ENCODE data around the gene HJURP.

The HJURP gene

DNA sequence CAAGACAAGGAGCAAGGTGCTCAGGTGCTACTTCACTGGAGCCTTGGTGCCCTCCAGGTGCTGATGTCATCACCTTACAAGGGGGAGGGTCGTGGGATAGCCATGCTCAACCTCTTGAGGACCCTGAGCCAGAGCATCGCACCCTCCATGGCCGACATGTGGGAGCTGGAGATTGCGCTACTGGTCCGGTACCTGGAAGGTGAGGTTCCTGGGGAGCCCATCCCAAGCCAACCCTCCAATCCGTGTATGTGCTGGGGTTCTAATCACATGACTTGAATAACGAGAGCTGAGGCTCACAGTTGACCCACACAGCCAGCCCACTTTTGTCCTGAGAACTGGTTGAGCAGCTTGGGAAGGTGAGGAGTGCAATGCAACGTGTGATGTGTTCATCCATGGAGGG, 50.3 kb downstream of the HJURP start:
- TF ChIP-seq, protein P1, sequence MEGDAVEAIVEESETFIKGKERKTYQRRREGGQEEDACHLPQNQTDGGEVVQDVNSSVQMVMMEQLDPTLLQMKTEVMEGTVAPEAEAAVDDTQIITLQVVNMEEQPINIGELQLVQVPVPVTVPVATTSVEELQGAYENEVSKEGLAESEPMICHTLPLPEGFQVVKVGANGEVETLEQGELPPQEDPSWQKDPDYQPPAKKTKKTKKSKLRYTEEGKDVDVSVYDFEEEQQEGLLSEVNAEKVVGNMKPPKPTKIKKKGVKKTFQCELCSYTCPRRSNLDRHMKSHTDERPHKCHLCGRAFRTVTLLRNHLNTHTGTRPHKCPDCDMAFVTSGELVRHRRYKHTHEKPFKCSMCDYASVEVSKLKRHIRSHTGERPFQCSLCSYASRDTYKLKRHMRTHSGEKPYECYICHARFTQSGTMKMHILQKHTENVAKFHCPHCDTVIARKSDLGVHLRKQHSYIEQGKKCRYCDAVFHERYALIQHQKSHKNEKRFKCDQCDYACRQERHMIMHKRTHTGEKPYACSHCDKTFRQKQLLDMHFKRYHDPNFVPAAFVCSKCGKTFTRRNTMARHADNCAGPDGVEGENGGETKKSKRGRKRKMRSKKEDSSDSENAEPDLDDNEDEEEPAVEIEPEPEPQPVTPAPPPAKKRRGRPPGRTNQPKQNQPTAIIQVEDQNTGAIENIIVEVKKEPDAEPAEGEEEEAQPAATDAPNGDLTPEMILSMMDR (IDR thresholded peaks at IDR 0.05; ENCODE audit: low read depth, low read length): no peak
- DNase-seq (ENCODE audit: extremely low read depth, low read depth): no peak

DNA sequence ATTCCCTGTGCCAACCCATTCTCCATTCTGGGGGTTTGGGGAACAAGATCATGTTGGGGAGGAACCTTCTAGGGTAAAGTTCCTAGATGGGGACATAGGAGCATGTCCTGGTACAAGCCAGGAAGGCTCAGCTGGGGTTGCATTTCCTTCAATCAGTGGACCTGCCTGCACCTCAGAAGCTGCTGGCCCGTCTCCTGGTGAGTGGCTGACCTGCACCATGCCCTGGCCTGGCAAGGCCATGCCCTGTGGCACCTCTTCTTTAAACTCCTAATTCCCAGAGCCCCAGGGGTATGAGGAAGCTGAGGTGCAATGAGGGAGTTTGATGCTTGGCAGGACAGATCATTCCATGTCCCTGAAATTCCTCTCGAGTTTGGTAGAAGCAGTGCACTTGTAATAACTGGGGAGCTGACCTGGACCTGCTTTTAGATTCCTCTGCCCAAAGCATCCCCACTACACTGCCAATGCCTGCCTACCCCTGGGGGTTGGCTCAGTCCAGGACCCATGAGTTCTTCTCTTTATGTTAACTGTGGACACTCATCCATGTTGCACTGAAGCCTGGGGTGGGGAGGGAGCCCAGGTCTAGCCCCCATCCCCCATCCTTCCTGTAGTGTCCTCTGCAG, 50.9 kb downstream of the HJURP start:
- DNase-seq (ENCODE audit: extremely low read depth, low read depth): no peak
- TF ChIP-seq, protein P1 (IDR thresholded peaks at IDR 0.05; ENCODE audit: low read depth, low read length): no peak

DNA sequence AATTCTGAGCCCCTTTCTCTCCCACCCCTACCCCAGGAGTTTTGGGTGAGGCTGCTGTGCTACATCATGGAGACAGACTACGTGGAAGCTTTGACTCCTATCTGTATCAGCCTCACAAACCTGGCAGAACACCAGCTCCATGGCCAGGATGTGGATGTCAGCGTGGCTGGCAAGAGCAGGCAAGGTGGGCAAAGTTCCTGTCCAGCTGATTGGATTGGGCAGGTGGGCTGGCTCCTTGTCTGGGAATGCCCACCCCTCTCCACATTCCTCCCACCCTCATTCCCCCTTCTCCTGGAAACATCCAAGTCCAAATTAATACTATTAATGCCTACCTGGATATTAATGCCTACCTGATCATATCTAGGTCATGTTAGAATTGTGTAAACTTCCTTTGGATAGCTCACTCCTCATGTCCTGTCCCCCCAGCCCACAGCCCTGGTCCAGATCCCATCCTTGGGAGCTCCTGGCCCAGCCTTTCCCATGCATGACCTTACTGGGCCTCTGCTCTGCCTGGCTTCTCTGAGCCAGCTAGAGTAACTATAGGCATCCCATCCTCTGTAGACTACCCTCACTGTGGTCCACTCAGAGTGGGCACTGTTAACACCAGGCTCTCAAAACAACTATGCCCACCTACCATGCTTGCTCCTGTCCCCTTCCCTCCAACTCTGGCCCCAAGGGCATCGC, 52.1 kb downstream of the HJURP start:
- DNase-seq (ENCODE audit: extremely low read depth, low read depth): no peak
- TF ChIP-seq, protein P1 (IDR thresholded peaks at IDR 0.05; ENCODE audit: low read depth, low read length): no peak

DNA sequence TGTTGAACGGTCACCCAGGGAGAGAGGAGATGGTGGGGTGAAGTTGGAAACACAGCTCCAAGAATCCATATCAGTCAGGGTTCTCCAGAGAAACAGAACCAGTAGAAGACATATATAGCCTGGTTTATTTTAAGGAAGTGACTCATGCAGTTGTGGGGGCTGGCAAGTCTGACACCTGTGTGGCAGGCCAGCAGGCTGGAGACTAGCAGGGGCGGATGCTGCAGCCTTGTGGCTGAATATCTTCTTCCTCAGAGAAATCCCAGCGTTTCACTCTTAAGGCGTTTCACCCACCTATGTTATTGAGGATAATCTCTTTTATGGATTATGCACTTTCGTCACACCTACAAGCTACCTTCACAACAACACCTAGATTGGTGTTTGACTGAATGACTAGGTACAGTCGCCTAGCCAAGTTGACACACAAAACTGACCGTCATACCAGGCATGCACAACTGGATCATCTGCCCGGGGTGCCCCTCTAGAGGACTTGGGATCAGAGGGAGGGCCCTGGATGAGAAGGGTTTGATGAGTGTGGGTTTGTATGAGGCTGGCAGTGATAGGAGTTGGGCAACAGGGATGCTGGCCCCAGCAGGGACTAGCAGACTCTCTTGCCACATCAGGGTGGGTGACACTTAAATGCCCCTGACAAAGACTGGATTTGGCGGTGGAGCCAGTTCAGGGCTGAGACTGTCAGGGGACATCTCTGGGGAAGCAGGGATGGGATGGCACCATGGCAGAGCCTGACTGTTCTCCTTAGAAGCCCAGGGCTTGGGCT, 52.8 kb downstream of the HJURP start:
- TF ChIP-seq, protein P1 (IDR thresholded peaks at IDR 0.05; ENCODE audit: low read depth, low read length): no peak
- no peak for DNase-seq (ENCODE audit: extremely low read depth, low read depth)

DNA sequence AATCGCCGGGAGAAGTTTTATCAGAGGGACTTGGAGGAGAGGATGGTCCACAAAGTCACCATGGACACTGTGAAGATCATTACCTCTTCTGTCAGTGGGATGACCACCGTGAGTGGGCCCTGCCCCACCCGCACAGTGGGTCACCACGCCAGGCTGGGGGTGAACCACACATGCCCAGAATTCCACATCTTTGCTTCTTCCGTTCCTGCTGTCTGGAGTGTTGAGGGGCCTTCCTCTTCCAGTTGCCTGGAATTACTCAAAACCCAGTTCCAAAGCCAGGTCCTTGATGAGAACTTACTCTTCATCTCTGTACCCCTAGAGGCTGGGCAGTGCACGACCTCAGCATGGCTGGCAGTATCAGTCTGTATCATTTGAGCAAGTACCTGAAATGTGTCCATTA, 54.1 kb downstream of the HJURP start:
- DNase-seq (ENCODE audit: extremely low read depth, low read depth): no peak
- TF ChIP-seq, protein P1 (IDR thresholded peaks at IDR 0.05; ENCODE audit: low read depth, low read length): no peak

DNA sequence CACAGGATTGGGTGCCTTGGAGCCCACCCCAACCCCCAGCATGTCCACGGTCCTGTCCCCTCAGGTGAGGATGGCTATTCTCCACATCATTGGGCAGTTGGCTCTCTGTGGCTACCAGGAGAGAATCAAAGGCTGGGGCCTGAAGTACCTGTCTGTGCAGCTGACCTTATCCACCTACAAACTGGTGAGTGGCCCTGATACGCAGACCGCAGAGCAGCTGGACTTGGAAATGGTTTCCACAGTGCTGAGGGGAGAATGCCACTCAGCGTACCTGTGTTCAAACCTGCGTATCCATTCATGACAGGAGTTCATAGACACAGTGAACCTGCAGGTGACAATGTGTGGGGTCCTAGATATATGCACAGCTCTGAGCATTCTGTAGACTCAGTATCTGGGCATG, 54.6 kb downstream of the HJURP start:
- no peak for DNase-seq (ENCODE audit: extremely low read depth, low read depth)

More for the DNA sequence above, 54.6 kb downstream of the HJURP start:
- TF ChIP-seq, protein P1 (IDR thresholded peaks at IDR 0.05; ENCODE audit: low read depth, low read length): no peak
